OCI-LY1 (cell line): ENCODE results near the gene TRANK1.

Experiments
- EZH2 ChIP-seq: fragments of 200-600 bp; sonication (generic), shearing (Covaris generic); IDR thresholded peaks from 2 replicates; pipeline ENCODE4 v1.8.0; 2017; ENCODE audit warnings: borderline replicate concordance, mixed run types, mild to moderate bottlenecking, antibody characterized with exemption, low read length, moderate library complexity, mixed read lengths
- TF ChIP-seq, protein P1 (sequence below): fragments of 200-600 bp; sonication (generic), shearing (Covaris generic); IDR thresholded peaks from 2 replicates; pipeline ENCODE4 v1.5.1; 2017; ENCODE audit warnings: mild to moderate bottlenecking, antibody characterized with exemption, low read length, moderate library complexity, mixed read lengths

GRCh38 chr3:36942638-36943248, 2.1 kb downstream of the TRANK1 start:
- TF ChIP-seq, protein P1, sequence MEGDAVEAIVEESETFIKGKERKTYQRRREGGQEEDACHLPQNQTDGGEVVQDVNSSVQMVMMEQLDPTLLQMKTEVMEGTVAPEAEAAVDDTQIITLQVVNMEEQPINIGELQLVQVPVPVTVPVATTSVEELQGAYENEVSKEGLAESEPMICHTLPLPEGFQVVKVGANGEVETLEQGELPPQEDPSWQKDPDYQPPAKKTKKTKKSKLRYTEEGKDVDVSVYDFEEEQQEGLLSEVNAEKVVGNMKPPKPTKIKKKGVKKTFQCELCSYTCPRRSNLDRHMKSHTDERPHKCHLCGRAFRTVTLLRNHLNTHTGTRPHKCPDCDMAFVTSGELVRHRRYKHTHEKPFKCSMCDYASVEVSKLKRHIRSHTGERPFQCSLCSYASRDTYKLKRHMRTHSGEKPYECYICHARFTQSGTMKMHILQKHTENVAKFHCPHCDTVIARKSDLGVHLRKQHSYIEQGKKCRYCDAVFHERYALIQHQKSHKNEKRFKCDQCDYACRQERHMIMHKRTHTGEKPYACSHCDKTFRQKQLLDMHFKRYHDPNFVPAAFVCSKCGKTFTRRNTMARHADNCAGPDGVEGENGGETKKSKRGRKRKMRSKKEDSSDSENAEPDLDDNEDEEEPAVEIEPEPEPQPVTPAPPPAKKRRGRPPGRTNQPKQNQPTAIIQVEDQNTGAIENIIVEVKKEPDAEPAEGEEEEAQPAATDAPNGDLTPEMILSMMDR = no peak
- no peak for TF ChIP-seq EZH2
